Middle frontal gyrus (tissue), 1 donor: ENCODE data around the gene LGALS7B.
"Not testable (repeated sequence)": the region's sequence is repeated elsewhere in the genome, so short reads cannot be mapped to it uniquely, and the experiment has no call there.

ENCODE experiments used
- DNase-seq: peaks from one replicate; pipeline ENCODE4 v3.0.0-alpha.2; 2015; ENCODE audit warnings: low spot score; ENCODE audit errors: extremely low spot score

LGALS7B gene

GRCh38 chr19:38769635-38770211 lies 19.3 kb upstream of the LGALS7B start:
- DNase-seq = no peak

GRCh38 chr19:38770228-38770948 lies 18.6 kb upstream of the LGALS7B start:
- DNase-seq = not testable (repeated sequence)

- DNase-seq = not testable (repeated sequence)
These were observed 18.1 kb upstream of the LGALS7B start for GRCh38 chr19:38770949-38771275.

GRCh38 chr19:38771569-38771968 lies 17.4 kb upstream of the LGALS7B start:
- not testable (repeated sequence) for DNase-seq

- no peak for DNase-seq
These were observed 15.4 kb upstream of the LGALS7B start, which contains the start of gene LGALS7 for GRCh38 chr19:38773469-38774177. TSS of gene LGALS7 (minus strand) at chr19:38773517. CDS start at chr19:38773492, 25 bp downstream.

- DNase-seq = no peak
These were observed 14.6 kb upstream of the LGALS7B start for GRCh38 chr19:38774181-38774950.

- DNase-seq = no peak
These were observed 10.3 kb upstream of the LGALS7B start for GRCh38 chr19:38778733-38779132.

- DNase-seq = no peak
These were observed 8.6 kb upstream of the LGALS7B start for GRCh38 chr19:38780443-38780842.

- no peak for DNase-seq
These were observed 7.9 kb upstream of the LGALS7B start for GRCh38 chr19:38781058-38781457.

GRCh38 chr19:38782212-38782611 lies 6.8 kb upstream of the LGALS7B start:
- not testable (repeated sequence) for DNase-seq

- no peak for DNase-seq
These were observed 4.8 kb upstream of the LGALS7B start for GRCh38 chr19:38784224-38784623.

GRCh38 chr19:38785187-38785699 lies 3.8 kb upstream of the LGALS7B start:
- DNase-seq = no peak

- not testable (repeated sequence) for DNase-seq
These were observed 2.9 kb upstream of the LGALS7B start for GRCh38 chr19:38786061-38786460.

GRCh38 chr19:38786572-38787265 lies 2.3 kb upstream of the LGALS7B start:
- no peak for DNase-seq

GRCh38 chr19:38790507-38791403 lies 1.8 kb downstream of the LGALS7B start:
- not testable (repeated sequence) for DNase-seq

GRCh38 chr19:38791451-38792064 lies 2.6 kb downstream of the LGALS7B start:
- not testable (repeated sequence) for DNase-seq

GRCh38 chr19:38792250-38793111 lies 3.5 kb downstream of the LGALS7B start:
- DNase-seq = no peak

GRCh38 chr19:38793177-38793576 lies 4.2 kb downstream of the LGALS7B start:
- DNase-seq = no peak
